ENCODE measurements around the gene FBXO34.
A peak's percentile ranks its signal among the peaks of the same experiment; 100 is the strongest.

FBXO34 gene

DNA sequence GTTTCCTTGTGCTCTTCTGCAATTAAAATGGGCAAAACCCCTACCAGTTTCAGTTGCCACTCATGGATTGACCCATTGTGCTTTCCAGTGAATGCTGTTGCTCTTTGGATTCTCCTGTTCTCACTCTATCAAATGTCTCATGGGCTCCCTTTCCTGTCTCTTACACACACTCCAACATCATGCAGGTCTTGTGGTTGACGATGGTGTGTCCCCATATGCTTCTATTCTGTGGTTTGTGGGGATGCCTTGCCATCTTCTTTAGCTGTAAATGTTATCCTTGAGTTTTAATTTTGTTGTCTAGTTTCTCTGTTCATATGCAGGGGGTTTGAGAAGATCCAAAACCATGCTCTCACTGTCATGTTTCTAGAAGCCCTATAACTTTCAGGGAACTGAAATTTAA, 31.9 kb upstream of the FBXO34 start:
- TF ChIP-seq, protein P1, sequence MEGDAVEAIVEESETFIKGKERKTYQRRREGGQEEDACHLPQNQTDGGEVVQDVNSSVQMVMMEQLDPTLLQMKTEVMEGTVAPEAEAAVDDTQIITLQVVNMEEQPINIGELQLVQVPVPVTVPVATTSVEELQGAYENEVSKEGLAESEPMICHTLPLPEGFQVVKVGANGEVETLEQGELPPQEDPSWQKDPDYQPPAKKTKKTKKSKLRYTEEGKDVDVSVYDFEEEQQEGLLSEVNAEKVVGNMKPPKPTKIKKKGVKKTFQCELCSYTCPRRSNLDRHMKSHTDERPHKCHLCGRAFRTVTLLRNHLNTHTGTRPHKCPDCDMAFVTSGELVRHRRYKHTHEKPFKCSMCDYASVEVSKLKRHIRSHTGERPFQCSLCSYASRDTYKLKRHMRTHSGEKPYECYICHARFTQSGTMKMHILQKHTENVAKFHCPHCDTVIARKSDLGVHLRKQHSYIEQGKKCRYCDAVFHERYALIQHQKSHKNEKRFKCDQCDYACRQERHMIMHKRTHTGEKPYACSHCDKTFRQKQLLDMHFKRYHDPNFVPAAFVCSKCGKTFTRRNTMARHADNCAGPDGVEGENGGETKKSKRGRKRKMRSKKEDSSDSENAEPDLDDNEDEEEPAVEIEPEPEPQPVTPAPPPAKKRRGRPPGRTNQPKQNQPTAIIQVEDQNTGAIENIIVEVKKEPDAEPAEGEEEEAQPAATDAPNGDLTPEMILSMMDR (IDR thresholded peaks at IDR 0.05; ENCODE audit: insufficient read depth, low read depth, low read length, missing control alignments) = no peak
- H3K4me3 ChIP-seq (ENCODE audit: low read depth, low read length) = no peak overlapping the region
- no peak for DNase-seq (ENCODE audit: low read depth)

DNA sequence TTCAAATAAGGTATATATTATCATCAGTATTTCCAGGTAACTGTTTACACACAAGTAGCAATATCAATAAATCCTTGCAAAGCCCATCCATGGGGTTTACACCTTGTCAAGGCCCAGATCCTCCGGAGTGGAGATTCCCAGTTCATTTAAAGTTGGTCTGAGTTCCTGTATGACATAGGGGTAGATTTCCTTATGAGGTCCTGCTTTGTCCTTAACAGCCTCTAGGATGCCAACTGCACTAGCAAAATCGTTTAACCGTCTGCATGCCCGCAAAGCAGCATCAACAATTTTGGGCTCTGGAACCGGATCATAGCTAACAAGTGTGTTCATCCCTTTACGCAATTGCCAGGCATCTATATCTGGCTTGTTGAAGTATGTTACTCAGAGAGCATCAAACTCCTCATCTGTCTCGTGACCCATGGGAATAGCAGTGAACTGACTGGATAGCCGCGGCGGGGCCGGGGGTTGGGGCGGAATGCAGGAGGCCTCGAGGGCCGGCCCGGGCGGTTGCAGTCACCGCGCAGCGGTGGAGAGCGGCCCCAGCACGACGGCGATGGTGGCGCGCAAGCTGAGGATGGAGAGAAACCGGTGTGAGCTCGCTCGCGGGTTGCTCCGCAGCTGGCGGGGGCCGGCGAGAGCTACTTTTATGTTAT, 30.6 kb upstream of the FBXO34 start:
- no peak for DNase-seq (ENCODE audit: low read depth)
- TF ChIP-seq, protein P1 (IDR thresholded peaks at IDR 0.05; ENCODE audit: insufficient read depth, low read depth, low read length, missing control alignments) = no peak
- H3K4me3 ChIP-seq (ENCODE audit: low read depth, low read length) = no peak overlapping the region

DNA sequence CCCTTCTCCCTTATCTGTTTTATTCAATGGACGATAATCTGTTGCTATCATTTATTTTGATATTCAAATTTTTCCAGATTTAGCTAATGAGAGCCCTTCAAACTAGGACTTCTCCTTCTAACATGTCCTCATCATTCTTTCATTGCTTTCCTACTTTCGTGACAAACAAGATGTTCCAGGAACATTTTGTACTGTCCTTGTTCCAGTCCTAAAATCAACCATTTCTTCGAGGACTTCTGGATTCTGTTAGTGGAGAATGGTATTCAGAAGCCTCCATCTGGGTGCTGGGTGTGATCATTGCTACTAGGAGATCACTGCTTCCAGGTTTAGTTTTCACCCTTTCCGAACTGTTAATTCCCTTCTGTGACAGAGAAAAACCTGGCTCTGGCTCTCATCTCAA, 29.5 kb upstream of the FBXO34 start:
- H3K4me3 ChIP-seq (ENCODE audit: low read depth, low read length) = no peak overlapping the region
- no peak for DNase-seq (ENCODE audit: low read depth)
- TF ChIP-seq, protein P1 (IDR thresholded peaks at IDR 0.05; ENCODE audit: insufficient read depth, low read depth, low read length, missing control alignments) = no peak

DNA sequence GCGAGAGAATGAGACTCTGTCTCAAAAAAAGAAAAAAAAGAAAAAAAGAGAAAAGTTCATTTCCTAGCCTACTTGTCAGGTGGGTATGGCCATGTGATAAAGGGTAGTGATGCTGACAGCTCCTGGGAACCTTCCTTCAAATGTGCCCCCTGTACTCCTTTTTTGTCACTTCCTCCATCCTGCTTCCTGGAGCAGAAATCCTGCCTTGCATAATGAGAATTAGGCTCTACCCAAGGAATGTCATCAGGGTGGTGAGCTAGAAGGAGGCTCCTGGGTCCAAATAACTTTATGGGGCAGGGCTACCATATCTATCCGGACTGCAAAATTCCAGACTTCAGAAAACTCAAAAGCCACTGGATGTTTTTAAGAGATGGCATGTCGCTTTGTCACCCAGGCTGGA, 27.8 kb upstream of the FBXO34 start:
- no peak overlapping the region for H3K4me3 ChIP-seq (ENCODE audit: low read depth, low read length)
- TF ChIP-seq, protein P1 (IDR thresholded peaks at IDR 0.05; ENCODE audit: insufficient read depth, low read depth, low read length, missing control alignments) = no peak
- no peak for DNase-seq (ENCODE audit: low read depth)

DNA sequence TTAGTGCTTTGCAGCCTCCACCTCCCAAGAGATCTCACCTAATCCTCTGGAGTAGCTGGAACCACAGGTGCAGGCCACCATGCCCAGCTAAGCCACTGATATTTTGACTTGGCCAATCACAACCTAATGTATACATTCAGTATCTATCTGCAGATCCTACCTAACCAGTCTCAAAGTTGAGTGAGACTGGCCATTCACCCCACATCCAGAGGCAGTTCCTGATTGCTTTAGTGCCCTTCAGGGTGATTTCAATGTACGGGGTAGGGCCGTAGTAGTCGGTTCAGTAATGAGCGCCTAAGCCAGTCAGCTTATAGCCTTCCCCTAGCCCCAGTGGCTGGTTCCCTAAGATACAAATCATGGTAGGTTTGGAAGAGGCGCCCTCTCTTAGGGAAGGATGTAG, 27.4 kb upstream of the FBXO34 start:
- TF ChIP-seq, protein P1 (IDR thresholded peaks at IDR 0.05; ENCODE audit: insufficient read depth, low read depth, low read length, missing control alignments) = no peak
- no peak overlapping the region for H3K4me3 ChIP-seq (ENCODE audit: low read depth, low read length)
- no peak for DNase-seq (ENCODE audit: low read depth)

DNA sequence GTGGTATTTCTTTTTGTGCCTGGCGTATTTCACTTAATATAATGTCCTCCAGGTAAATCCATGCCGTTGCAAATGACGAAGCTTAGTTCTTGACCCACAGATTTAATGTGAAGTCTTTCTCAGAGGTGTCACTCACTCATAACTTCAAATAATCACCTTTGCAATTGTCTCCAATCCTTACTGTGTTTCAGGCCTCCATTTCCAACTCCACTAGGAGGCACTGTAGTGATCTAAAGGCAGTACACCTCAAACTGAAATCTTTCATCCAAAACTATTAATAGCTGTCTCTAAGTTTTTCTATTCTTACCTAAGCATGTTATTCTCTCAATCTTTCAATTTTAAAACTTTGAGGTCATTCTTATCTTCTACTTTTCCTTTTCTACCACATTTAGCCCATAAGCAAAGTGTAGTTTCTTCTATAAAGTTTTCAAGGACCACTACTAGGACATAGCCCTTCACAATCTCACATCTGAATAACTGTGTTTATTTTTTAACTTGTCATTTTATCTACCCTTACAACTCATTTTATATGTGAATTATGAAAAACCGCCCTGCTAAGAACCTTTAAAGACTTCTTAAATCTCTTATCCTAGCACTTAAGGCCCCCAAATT, 25.5 kb upstream of the FBXO34 start:
- DNase-seq (ENCODE audit: low read depth) = peak; percentile 55
- H3K4me3 ChIP-seq (ENCODE audit: low read depth, low read length) = no peak overlapping the region
- TF ChIP-seq, protein P1 (IDR thresholded peaks at IDR 0.05; ENCODE audit: insufficient read depth, low read depth, low read length, missing control alignments) = peak; percentile 64

DNA sequence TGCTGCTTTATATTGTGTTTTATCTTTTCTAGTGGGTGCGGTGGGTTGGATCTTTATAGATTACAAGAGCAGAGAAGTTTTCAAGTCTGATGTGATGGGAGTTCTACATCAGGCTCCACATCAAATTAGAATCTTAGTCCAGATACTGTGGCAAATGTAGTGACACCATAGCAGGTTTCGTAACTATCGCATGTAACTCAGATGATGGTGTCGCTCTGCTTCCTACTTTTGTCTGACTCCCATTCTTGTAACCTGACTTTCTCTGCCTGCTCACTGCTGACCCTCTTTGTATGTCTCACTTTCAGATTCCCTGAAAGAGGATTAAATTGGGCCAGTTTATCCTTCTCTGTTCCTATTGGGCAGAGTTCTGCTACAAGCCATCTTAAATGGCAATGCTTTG, 22.8 kb upstream of the FBXO34 start:
- DNase-seq (ENCODE audit: low read depth) = no peak
- no peak overlapping the region for H3K4me3 ChIP-seq (ENCODE audit: low read depth, low read length)
- TF ChIP-seq, protein P1 (IDR thresholded peaks at IDR 0.05; ENCODE audit: insufficient read depth, low read depth, low read length, missing control alignments) = no peak

Measured in GM12865 (cell line).